Measurements from ENCODE around the gene PTPRN2.

The PTPRN2 gene

GRCh38 chr7:158032561-158033115 is 555.0 kb downstream of the PTPRN2 start:
- no peaks in the 10 kb centered on the region for H3K36me3 ChIP-seq (ENCODE audit: control insufficient read depth, insufficient read depth, low read length)
- H3K4me3 ChIP-seq (ENCODE audit: low read depth, low read length) = no peak overlapping the region
- peaks cover 4% of the 10 kb centered on the region; the same call in 1 of the 2 replicates for H3K4me1 ChIP-seq (ENCODE audit: control insufficient read depth, insufficient read depth, low read length)
- H3K27ac ChIP-seq (ENCODE audit: low read depth, low read length) = no peak overlapping the region
- no peak overlapping the region for H3K9ac ChIP-seq (ENCODE audit: low read length)
- H3K27me3 ChIP-seq (ENCODE audit: control insufficient read depth, insufficient read depth, low read length) = no peaks in the 10 kb centered on the region
- peaks cover 29% of the 10 kb centered on the region for H3K9me3 ChIP-seq (ENCODE audit: control insufficient read depth, insufficient read depth, low read depth, low read length)

- Histone ChIP-seq H3K27ac (ENCODE audit: low read depth, low read length) (no peak overlapping the region), H3K36me3 (ENCODE audit: control insufficient read depth, insufficient read depth, low read length) (no peaks in the 10 kb centered on the region), H3K27me3 (ENCODE audit: control insufficient read depth, insufficient read depth, low read length) (no peaks in the 10 kb centered on the region), H3K9ac (ENCODE audit: low read length) (no peak overlapping the region), H3K9me3 (ENCODE audit: control insufficient read depth, insufficient read depth, low read depth, low read length) (peaks cover 25% of the 10 kb centered on the region), H3K4me3 (ENCODE audit: low read depth, low read length) (no peak overlapping the region), H3K4me1 (ENCODE audit: control insufficient read depth, insufficient read depth, low read length) (peaks cover 4% of the 10 kb centered on the region; the same call in 1 of the 2 replicates)
Measured at GRCh38 chr7:158031867-158032308, 555.7 kb downstream of the PTPRN2 start.

- H3K27ac ChIP-seq (ENCODE audit: low read depth, low read length) = no peak overlapping the region
- no peaks in the 10 kb centered on the region for H3K36me3 ChIP-seq (ENCODE audit: control insufficient read depth, insufficient read depth, low read length)
- H3K4me3 ChIP-seq (ENCODE audit: low read depth, low read length) = no peak overlapping the region
- no peaks in the 10 kb centered on the region for H3K27me3 ChIP-seq (ENCODE audit: control insufficient read depth, insufficient read depth, low read length)
- H3K4me1 ChIP-seq (ENCODE audit: control insufficient read depth, insufficient read depth, low read length) = peaks cover 4% of the 10 kb centered on the region; the same call in 1 of the 2 replicates
- H3K9me3 ChIP-seq (ENCODE audit: control insufficient read depth, insufficient read depth, low read depth, low read length) = peaks cover 28% of the 10 kb centered on the region
- no peak overlapping the region for H3K9ac ChIP-seq (ENCODE audit: low read length)
Measured at GRCh38 chr7:158030566-158030965, 557.1 kb downstream of the PTPRN2 start.

- H3K27ac ChIP-seq (ENCODE audit: low read depth, low read length) = no peak overlapping the region
- peaks cover 4% of the 10 kb centered on the region; the same call in 1 of the 2 replicates for H3K4me1 ChIP-seq (ENCODE audit: control insufficient read depth, insufficient read depth, low read length)
- H3K27me3 ChIP-seq (ENCODE audit: control insufficient read depth, insufficient read depth, low read length) = no peaks in the 10 kb centered on the region
- no peak overlapping the region for H3K9ac ChIP-seq (ENCODE audit: low read length)
- peaks cover 24% of the 10 kb centered on the region for H3K9me3 ChIP-seq (ENCODE audit: control insufficient read depth, insufficient read depth, low read depth, low read length)
- H3K36me3 ChIP-seq (ENCODE audit: control insufficient read depth, insufficient read depth, low read length) = no peaks in the 10 kb centered on the region
- no peak overlapping the region for H3K4me3 ChIP-seq (ENCODE audit: low read depth, low read length)
Measured at GRCh38 chr7:158030071-158030470, 557.6 kb downstream of the PTPRN2 start.

- Histone ChIP-seq H3K9me3 (ENCODE audit: control insufficient read depth, insufficient read depth, low read depth, low read length) (peaks cover 19% of the 10 kb centered on the region), H3K9ac (ENCODE audit: low read length) (no peak overlapping the region), H3K36me3 (ENCODE audit: control insufficient read depth, insufficient read depth, low read length) (no peaks in the 10 kb centered on the region), H3K4me3 (ENCODE audit: low read depth, low read length) (no peak overlapping the region), H3K4me1 (ENCODE audit: control insufficient read depth, insufficient read depth, low read length) (peaks cover 4% of the 10 kb centered on the region; the same call in 1 of the 2 replicates), H3K27ac (ENCODE audit: low read depth, low read length) (no peak overlapping the region), H3K27me3 (ENCODE audit: control insufficient read depth, insufficient read depth, low read length) (no peaks in the 10 kb centered on the region)
Measured at GRCh38 chr7:158029509-158029908, 558.1 kb downstream of the PTPRN2 start.

- Histone ChIP-seq H3K4me3 (ENCODE audit: low read depth, low read length) (no peak overlapping the region), H3K27ac (ENCODE audit: low read depth, low read length) (no peak overlapping the region), H3K9me3 (ENCODE audit: control insufficient read depth, insufficient read depth, low read depth, low read length) (peaks cover 13% of the 10 kb centered on the region), H3K27me3 (ENCODE audit: control insufficient read depth, insufficient read depth, low read length) (no peaks in the 10 kb centered on the region), H3K9ac (ENCODE audit: low read length) (no peak overlapping the region), H3K36me3 (ENCODE audit: control insufficient read depth, insufficient read depth, low read length) (no peaks in the 10 kb centered on the region), H3K4me1 (ENCODE audit: control insufficient read depth, insufficient read depth, low read length) (peaks cover 4% of the 10 kb centered on the region; the same call in 1 of the 2 replicates)
Measured at GRCh38 chr7:158028971-158029370, 558.7 kb downstream of the PTPRN2 start.

GRCh38 chr7:158028290-158028941 is 559.2 kb downstream of the PTPRN2 start:
- no peak overlapping the region for H3K9ac ChIP-seq (ENCODE audit: low read length)
- H3K4me3 ChIP-seq (ENCODE audit: low read depth, low read length) = no peak overlapping the region
- H3K4me1 ChIP-seq (ENCODE audit: control insufficient read depth, insufficient read depth, low read length) = peaks cover 4% of the 10 kb centered on the region; the same call in 1 of the 2 replicates
- no peaks in the 10 kb centered on the region for H3K36me3 ChIP-seq (ENCODE audit: control insufficient read depth, insufficient read depth, low read length)
- no peak overlapping the region for H3K27ac ChIP-seq (ENCODE audit: low read depth, low read length)
- no peaks in the 10 kb centered on the region for H3K27me3 ChIP-seq (ENCODE audit: control insufficient read depth, insufficient read depth, low read length)
- H3K9me3 ChIP-seq (ENCODE audit: control insufficient read depth, insufficient read depth, low read depth, low read length) = peaks cover 8% of the 10 kb centered on the region

- Histone ChIP-seq H3K27ac (ENCODE audit: low read depth, low read length) (no peak overlapping the region), H3K9me3 (ENCODE audit: control insufficient read depth, insufficient read depth, low read depth, low read length) (peaks cover 2% of the 10 kb centered on the region; the same call in 1 of the 2 replicates), H3K27me3 (ENCODE audit: control insufficient read depth, insufficient read depth, low read length) (no peaks in the 10 kb centered on the region), H3K4me3 (ENCODE audit: low read depth, low read length) (no peak overlapping the region), H3K4me1 (ENCODE audit: control insufficient read depth, insufficient read depth, low read length) (peaks cover 4% of the 10 kb centered on the region; the same call in 1 of the 2 replicates), H3K9ac (ENCODE audit: low read length) (no peak overlapping the region), H3K36me3 (ENCODE audit: control insufficient read depth, insufficient read depth, low read length) (no peaks in the 10 kb centered on the region)
Measured at GRCh38 chr7:158027646-158028045, 560.0 kb downstream of the PTPRN2 start.

GRCh38 chr7:158026636-158027265 is 560.9 kb downstream of the PTPRN2 start:
- Histone ChIP-seq H3K9ac (ENCODE audit: low read length) (no peak overlapping the region), H3K36me3 (ENCODE audit: control insufficient read depth, insufficient read depth, low read length) (no peaks in the 10 kb centered on the region), H3K4me1 (ENCODE audit: control insufficient read depth, insufficient read depth, low read length) (0 out of 2 replicates have a peak, but pooled peaks cover under 1% of the 10 kb centered on the region), H3K27me3 (ENCODE audit: control insufficient read depth, insufficient read depth, low read length) (no peaks in the 10 kb centered on the region), H3K27ac (ENCODE audit: low read depth, low read length) (no peak overlapping the region), H3K9me3 (ENCODE audit: control insufficient read depth, insufficient read depth, low read depth, low read length) (peaks cover 2% of the 10 kb centered on the region; the same call in 1 of the 2 replicates), H3K4me3 (ENCODE audit: low read depth, low read length) (no peak overlapping the region)

- no peaks in the 10 kb centered on the region for H3K36me3 ChIP-seq (ENCODE audit: control insufficient read depth, insufficient read depth, low read length)
- H3K4me1 ChIP-seq (ENCODE audit: control insufficient read depth, insufficient read depth, low read length) = no peaks in the 10 kb centered on the region
- H3K9ac ChIP-seq (ENCODE audit: low read length) = no peak overlapping the region
- peaks cover 2% of the 10 kb centered on the region; the same call in 1 of the 2 replicates for H3K9me3 ChIP-seq (ENCODE audit: control insufficient read depth, insufficient read depth, low read depth, low read length)
- no peak overlapping the region for H3K4me3 ChIP-seq (ENCODE audit: low read depth, low read length)
- H3K27ac ChIP-seq (ENCODE audit: low read depth, low read length) = no peak overlapping the region
- H3K27me3 ChIP-seq (ENCODE audit: control insufficient read depth, insufficient read depth, low read length) = no peaks in the 10 kb centered on the region
Measured at GRCh38 chr7:158025686-158026600, 561.7 kb downstream of the PTPRN2 start.
